Type B pancreatic cell (in vitro differentiated cells): ENCODE data around the gene TNS3. TPM values are rescaled to one million over a fixed set of nuclear protein-coding genes. Genes with fewer than 3 reads are reported as not detected.

Source experiments
- DNase-seq: peaks from one replicate; pipeline ENCODE4 v3.0.0; 2021; ENCODE audit warnings: mixed read lengths; ENCODE audit not compliant: unreplicated experiment; ENCODE audit errors: extremely low spot score
- H3K27ac Mint-ChIP-seq: 2 replicates; pipeline ENCODE4 v1.8.0; 2021; ENCODE audit warnings: mild to moderate bottlenecking, mixed read lengths
- H3K27me3 Mint-ChIP-seq: 2 replicates; pipeline ENCODE4 v1.8.0; 2021; ENCODE audit warnings: mixed read lengths
- H3K36me3 Mint-ChIP-seq: 2 replicates; pipeline ENCODE4 v1.8.0; 2021; ENCODE audit warnings: mixed read lengths
- H3K4me1 Mint-ChIP-seq: one replicate; pipeline ENCODE4 v1.8.0; 2021; ENCODE audit warnings: mixed read lengths; ENCODE audit not compliant: unreplicated experiment
- H3K4me3 Mint-ChIP-seq: 2 replicates; pipeline ENCODE4 v1.8.0; 2021; ENCODE audit warnings: mild to moderate bottlenecking, mixed read lengths
- H3K9me3 Mint-ChIP-seq: 2 replicates; pipeline ENCODE4 v1.8.0; 2021; ENCODE audit warnings: mixed read lengths
- CTCF ChIP-seq: fragments of 200-600 bp; sonication (generic); conservative IDR thresholded peaks from 2 replicates; pipeline ENCODE4 v1.5.0; 2021; ENCODE audit warnings: antibody characterized with exemption, mild to moderate bottlenecking
- total RNA-seq: library from RNA; stranded (reverse); gene quantifications from 2 replicates; pipeline ENCODE4 v1.2.1, GENCODE V29; 2021; ENCODE audit warnings: low replicate concordance

TNS3 gene
- total RNA-seq, 1 donor from 2014 or later: 138 TPM

GRCh38 chr7:47393406-47393805 lies 188.5 kb downstream of the TNS3 start:
- H3K27me3 Mint-ChIP-seq: no peaks in the 10 kb centered on the region
- no peak overlapping the region for H3K27ac Mint-ChIP-seq
- H3K36me3 Mint-ChIP-seq: peaks cover 57% of the 10 kb centered on the region
- no peaks in the 10 kb centered on the region for H3K9me3 Mint-ChIP-seq
- no peak for TF ChIP-seq CTCF
- no peak overlapping the region for H3K4me3 Mint-ChIP-seq
- no peaks in the 10 kb centered on the region for H3K4me1 Mint-ChIP-seq
- DNase-seq: no peak

GRCh38 chr7:47392241-47392759 lies 189.6 kb downstream of the TNS3 start:
- H3K36me3 Mint-ChIP-seq: peaks cover 57% of the 10 kb centered on the region
- no peak for DNase-seq
- TF ChIP-seq CTCF: no peak
- H3K27ac Mint-ChIP-seq: no peak overlapping the region
- no peaks in the 10 kb centered on the region for H3K27me3 Mint-ChIP-seq
- no peak overlapping the region for H3K4me3 Mint-ChIP-seq
- H3K4me1 Mint-ChIP-seq: no peaks in the 10 kb centered on the region
- no peaks in the 10 kb centered on the region for H3K9me3 Mint-ChIP-seq

- Mint-ChIP-seq H3K27ac (no peak overlapping the region), H3K27me3 (no peaks in the 10 kb centered on the region), H3K9me3 (no peaks in the 10 kb centered on the region), H3K4me1 (no peaks in the 10 kb centered on the region), H3K36me3 (peaks cover 60% of the 10 kb centered on the region), H3K4me3 (no peak overlapping the region)
- TF ChIP-seq CTCF: no peak
- no peak for DNase-seq
These were observed 190.2 kb downstream of the TNS3 start for GRCh38 chr7:47391726-47392125.

GRCh38 chr7:47390914-47391313 lies 191.0 kb downstream of the TNS3 start:
- no peak for DNase-seq
- H3K36me3 Mint-ChIP-seq: peaks cover 55% of the 10 kb centered on the region
- no peaks in the 10 kb centered on the region for H3K9me3 Mint-ChIP-seq
- peaks cover 5% of the 10 kb centered on the region for H3K4me1 Mint-ChIP-seq
- TF ChIP-seq CTCF: no peak
- H3K4me3 Mint-ChIP-seq: no peak overlapping the region
- no peak overlapping the region for H3K27ac Mint-ChIP-seq
- H3K27me3 Mint-ChIP-seq: no peaks in the 10 kb centered on the region

GRCh38 chr7:47389923-47390630 lies 191.8 kb downstream of the TNS3 start:
- peaks cover 12% of the 10 kb centered on the region for H3K4me1 Mint-ChIP-seq
- no peaks in the 10 kb centered on the region for H3K9me3 Mint-ChIP-seq
- no peak for DNase-seq
- TF ChIP-seq CTCF: no peak
- H3K27ac Mint-ChIP-seq: no peak overlapping the region
- H3K36me3 Mint-ChIP-seq: peaks cover 56% of the 10 kb centered on the region
- no peaks in the 10 kb centered on the region for H3K27me3 Mint-ChIP-seq
- no peak overlapping the region for H3K4me3 Mint-ChIP-seq
